Neural progenitor cell (in vitro differentiated cells): ENCODE data around the gene KDM2B. TPM values are rescaled to one million over a fixed set of nuclear protein-coding genes. Genes with fewer than 3 reads are reported as not detected.

Experiments used
- DNase-seq: peaks from one replicate; pipeline ENCODE4 v3.0.0-alpha.2; 2016; ENCODE audit warnings: low spot score
- H2AFZ ChIP-seq: fragments of 200-600 bp; sonication (generic); replicated peaks from 2 replicates; pipeline ENCODE4 v1.6.1; 2016; ENCODE audit warnings: antibody characterized with exemption
- H3F3A ChIP-seq: fragments of 200-600 bp; sonication (generic); 2 replicates; pipeline ENCODE4 v1.6.1; 2016; ENCODE audit warnings: antibody characterized with exemption, low read depth
- H3K27ac ChIP-seq: fragments of 200-600 bp; sonication (generic); 2 replicates; pipeline ENCODE4 v1.5.1; 2016; ENCODE audit warnings: mild to moderate bottlenecking
- H3K27me3 ChIP-seq: fragments of 200-600 bp; sonication (generic); 2 replicates; pipeline ENCODE4 v1.6.1; 2016; ENCODE audit warnings: mild to moderate bottlenecking, moderate library complexity
- H3K36me3 ChIP-seq: fragments of 200-600 bp; sonication (generic); 2 replicates; pipeline ENCODE4 v1.5.1; 2016
- H3K4me1 ChIP-seq: fragments of 200-600 bp; sonication (generic); 2 replicates; pipeline ENCODE4 v1.6.1; 2016; ENCODE audit warnings: mixed run types
- H3K4me2 ChIP-seq: fragments of 200-600 bp; sonication (generic); 2 replicates; pipeline ENCODE4 v1.6.1; 2016
- H3K4me3 ChIP-seq: fragments of 200-600 bp; sonication (generic); 2 replicates; pipeline ENCODE4 v1.5.1; 2016
- H3K79me2 ChIP-seq: fragments of 200-600 bp; sonication (generic); 2 replicates; pipeline ENCODE4 v1.6.1; 2016; ENCODE audit warnings: low read depth
- H3K9ac ChIP-seq: fragments of 200-600 bp; sonication (generic); 2 replicates; pipeline ENCODE4 v1.6.1; 2016
- H3K9me3 ChIP-seq: fragments of 200-600 bp; sonication (generic); 2 replicates; pipeline ENCODE4 v1.5.1; 2016; ENCODE audit warnings: low read depth
- H4K20me1 ChIP-seq: fragments of 200-600 bp; sonication (generic); 2 replicates; pipeline ENCODE4 v1.6.1; 2016; ENCODE audit warnings: low read depth
- H3K27ac Mint-ChIP-seq: 3 replicates; pipeline ENCODE4 v1.8.0; 2021; ENCODE audit warnings: mixed read lengths
- H3K27me3 Mint-ChIP-seq: 2 replicates; pipeline ENCODE4 v1.8.0; 2022; ENCODE audit warnings: low read depth, mild to moderate bottlenecking, inconsistent platforms, moderate library complexity, mixed read lengths; ENCODE audit not compliant: insufficient read depth
- H3K36me3 Mint-ChIP-seq: 3 replicates; pipeline ENCODE4 v1.8.0; 2021; ENCODE audit warnings: mixed read lengths
- H3K4me1 Mint-ChIP-seq: 3 replicates; pipeline ENCODE4 v1.8.0; 2021; ENCODE audit warnings: mixed read lengths
- H3K4me3 Mint-ChIP-seq: 3 replicates; pipeline ENCODE4 v1.8.0; 2021; ENCODE audit warnings: mild to moderate bottlenecking, moderate library complexity, mixed read lengths
- H3K9me3 Mint-ChIP-seq: 3 replicates; pipeline ENCODE4 v1.8.0; 2020; ENCODE audit warnings: mixed read lengths
- EZH2 ChIP-seq: fragments of 200-600 bp; sonication (generic); IDR thresholded peaks from 2 replicates; pipeline ENCODE4 v1.6.1; 2017; ENCODE audit warnings: antibody characterized with exemption, mild to moderate bottlenecking, moderate library complexity
- EZH2phosphoT487 ChIP-seq: fragments of 200-600 bp; sonication (generic); IDR thresholded peaks from 2 replicates; pipeline ENCODE4 v1.6.1; 2017; ENCODE audit warnings: antibody characterized with exemption
- total RNA-seq: library from RNA; depleted of rRNA; stranded (reverse); fragments of >200 nt; gene quantifications from 2 replicates; pipeline ENCODE4 v1.2.3, GENCODE V29; 2015; ENCODE audit warnings: low replicate concordance
- TF ChIP-seq, protein P1 (sequence below): fragments of 200-600 bp; sonication (generic); IDR thresholded peaks from 2 replicates; pipeline ENCODE4 v1.5.1; 2017; ENCODE audit warnings: antibody characterized with exemption, mild to moderate bottlenecking

The KDM2B gene
- total RNA-seq, 1 donor from 2014 or later, result 85.3 TPM

DNA sequence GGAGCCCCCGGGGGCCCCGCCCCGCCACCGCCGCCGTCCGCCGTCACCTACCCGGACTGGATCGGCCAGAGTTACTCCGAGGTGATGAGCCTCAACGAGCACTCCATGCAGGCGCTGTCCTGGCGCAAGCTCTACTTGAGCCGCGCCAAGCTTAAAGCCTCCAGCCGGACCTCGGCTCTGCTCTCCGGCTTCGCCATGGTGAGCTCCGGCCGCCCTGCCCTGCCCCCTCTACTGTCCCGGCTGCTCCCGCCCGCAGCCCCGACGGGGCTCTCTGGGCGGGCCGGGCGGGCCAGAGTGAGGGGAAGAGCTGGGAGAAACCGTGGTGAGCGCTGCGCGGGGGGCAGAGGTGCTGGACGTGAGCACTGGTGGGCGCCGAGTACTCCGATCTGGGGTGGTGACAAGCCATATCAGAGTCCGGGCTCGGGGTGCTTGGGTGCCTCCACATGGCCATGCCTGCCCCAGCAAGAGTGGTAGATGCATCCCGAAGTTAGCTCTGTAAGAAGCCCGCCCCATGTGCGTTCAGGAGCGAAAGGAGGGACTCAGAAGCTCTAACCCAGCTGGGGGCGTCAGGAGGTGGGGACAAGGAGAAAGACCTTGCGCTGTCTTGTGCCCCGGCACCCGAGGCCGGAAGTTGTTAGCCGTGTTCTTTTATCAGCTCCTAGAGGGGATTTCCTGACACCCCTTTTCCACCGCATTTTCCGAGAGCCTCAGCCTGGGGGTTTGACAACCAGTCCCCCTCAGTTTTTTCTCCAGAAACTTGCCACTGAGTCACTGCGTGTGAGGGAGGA is 46.2 kb upstream of the KDM2B start:
- peak overlapping the region; percentile 91 for H3K4me3 Mint-ChIP-seq
- Histone ChIP-seq H3K4me3 (peak overlapping the region; percentile 95), H3K9me3 (no peaks in the 10 kb centered on the region), H4K20me1 (peaks cover 52% of the 10 kb centered on the region), H3K79me2 (peaks cover 53% of the 10 kb centered on the region), H3K27me3 (no peaks in the 10 kb centered on the region), H3K36me3 (no peaks in the 10 kb centered on the region), H3K9ac (peak overlapping the region; percentile 47), H2AFZ (peak overlapping the region; percentile 51), H3K4me2 (peak overlapping the region; percentile 80), H3K4me1 (peaks cover 26% of the 10 kb centered on the region), H3K27ac (peak overlapping the region; percentile 70), H3F3A (peaks cover 36% of the 10 kb centered on the region)
- H3K27ac Mint-ChIP-seq, result no peak overlapping the region
- peak; percentile 84 for DNase-seq
- peaks cover 42% of the 10 kb centered on the region for H3K4me1 Mint-ChIP-seq
- H3K27me3 Mint-ChIP-seq, result peaks cover 16% of the 10 kb centered on the region
- peaks cover 9% of the 10 kb centered on the region for H3K36me3 Mint-ChIP-seq
- H3K9me3 Mint-ChIP-seq, result no peaks in the 10 kb centered on the region
- no peak for TF ChIP-seq EZH2
- no peak for TF ChIP-seq EZH2phosphoT487
- TF ChIP-seq, protein P1, sequence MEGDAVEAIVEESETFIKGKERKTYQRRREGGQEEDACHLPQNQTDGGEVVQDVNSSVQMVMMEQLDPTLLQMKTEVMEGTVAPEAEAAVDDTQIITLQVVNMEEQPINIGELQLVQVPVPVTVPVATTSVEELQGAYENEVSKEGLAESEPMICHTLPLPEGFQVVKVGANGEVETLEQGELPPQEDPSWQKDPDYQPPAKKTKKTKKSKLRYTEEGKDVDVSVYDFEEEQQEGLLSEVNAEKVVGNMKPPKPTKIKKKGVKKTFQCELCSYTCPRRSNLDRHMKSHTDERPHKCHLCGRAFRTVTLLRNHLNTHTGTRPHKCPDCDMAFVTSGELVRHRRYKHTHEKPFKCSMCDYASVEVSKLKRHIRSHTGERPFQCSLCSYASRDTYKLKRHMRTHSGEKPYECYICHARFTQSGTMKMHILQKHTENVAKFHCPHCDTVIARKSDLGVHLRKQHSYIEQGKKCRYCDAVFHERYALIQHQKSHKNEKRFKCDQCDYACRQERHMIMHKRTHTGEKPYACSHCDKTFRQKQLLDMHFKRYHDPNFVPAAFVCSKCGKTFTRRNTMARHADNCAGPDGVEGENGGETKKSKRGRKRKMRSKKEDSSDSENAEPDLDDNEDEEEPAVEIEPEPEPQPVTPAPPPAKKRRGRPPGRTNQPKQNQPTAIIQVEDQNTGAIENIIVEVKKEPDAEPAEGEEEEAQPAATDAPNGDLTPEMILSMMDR, result no peak

DNA sequence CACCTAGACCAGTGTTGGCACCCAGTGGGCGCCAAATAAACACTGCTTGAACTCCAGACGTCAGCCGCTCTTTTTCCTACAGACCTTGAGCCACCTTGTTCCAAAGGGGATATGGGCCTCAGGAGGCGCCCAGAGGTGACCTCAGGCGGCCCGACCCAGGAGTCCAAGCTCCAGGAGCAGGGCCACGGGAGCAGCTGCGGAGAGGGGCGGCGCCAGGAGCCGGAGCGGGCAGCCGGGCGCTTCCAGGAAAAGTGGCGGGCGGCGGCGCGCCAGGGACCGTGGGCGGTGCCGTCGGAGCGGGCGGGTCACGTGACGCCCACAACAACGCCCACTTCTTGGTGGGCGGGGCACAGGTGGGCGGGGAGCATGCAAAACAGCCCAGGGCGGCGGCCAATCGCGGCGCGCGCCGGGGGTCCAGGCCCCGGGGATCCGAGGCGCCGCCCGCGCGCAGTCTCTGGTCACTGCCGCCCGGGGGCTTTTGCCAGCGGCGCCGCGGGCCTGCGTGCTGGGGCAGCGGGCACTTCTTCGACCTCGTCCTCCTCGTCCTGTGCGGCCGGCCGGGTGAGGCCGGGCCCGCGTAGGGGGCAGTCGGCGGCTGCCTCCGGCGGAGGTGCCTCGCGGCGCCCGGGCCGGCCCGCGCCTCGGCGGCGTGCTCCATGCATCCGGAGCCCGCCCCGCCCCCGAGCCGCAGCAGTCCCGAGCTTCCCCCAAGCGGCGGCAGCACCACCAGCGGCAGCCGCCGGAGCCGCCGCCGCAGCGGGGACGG is 45.4 kb upstream of the KDM2B start, which contains the start of gene ORAI1:
Gene ORAI1, plus strand, starts transcription at position 444 of the 766 bp plus-strand sequence.
- no peak within 1 kb of the TSS for H3K27ac Mint-ChIP-seq
- peaks cover 44% of the 10 kb centered on the region for H4K20me1 ChIP-seq
- H3K9me3 Mint-ChIP-seq, result no peaks in the 10 kb centered on the region

DNA sequence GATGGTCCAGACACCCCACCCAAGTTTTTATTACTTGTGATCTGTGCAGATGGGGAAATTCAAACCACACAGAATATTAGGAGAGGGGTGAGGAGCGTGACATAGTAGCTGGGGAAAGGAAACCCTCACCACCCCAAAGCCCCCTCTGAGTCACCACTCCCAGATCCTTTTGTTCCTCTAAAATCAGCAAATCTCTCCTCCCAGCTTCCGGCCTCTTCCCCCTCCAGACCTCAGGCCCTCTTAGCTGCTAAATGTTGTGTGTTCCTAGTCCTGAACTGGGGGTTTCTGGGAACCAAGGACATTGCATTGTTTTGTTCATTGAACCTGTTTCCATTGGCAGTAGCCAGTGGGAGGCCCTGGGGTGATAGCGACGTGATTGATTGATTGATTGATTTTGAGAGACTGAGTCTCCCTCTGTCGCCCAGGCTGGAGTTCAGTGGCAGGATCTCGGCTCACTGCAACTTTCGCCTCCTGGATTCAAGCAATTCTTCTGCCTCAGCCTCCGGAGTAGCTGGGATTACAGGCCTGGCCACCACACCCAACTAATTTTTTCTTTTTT is 39.6 kb upstream of the KDM2B start:
- Histone ChIP-seq H3K79me2 (no peaks in the 10 kb centered on the region), H3K27ac (peak overlapping the region; percentile 78), H3K27me3 (no peaks in the 10 kb centered on the region), H3K9ac (no peak overlapping the region), H3K4me3 (no peak overlapping the region), H2AFZ (peak overlapping the region; percentile 85), H3K4me2 (peak overlapping the region; percentile 35), H3K9me3 (no peaks in the 10 kb centered on the region), H3K36me3 (no peaks in the 10 kb centered on the region), H4K20me1 (no peaks in the 10 kb centered on the region), H3K4me1 (peaks cover 17% of the 10 kb centered on the region), H3F3A (peaks cover 25% of the 10 kb centered on the region)
- H3K27ac Mint-ChIP-seq, result peak overlapping the region; percentile 88
- no peaks in the 10 kb centered on the region for H3K9me3 Mint-ChIP-seq
- no peak overlapping the region for H3K4me3 Mint-ChIP-seq
- H3K36me3 Mint-ChIP-seq, result no peaks in the 10 kb centered on the region
- H3K27me3 Mint-ChIP-seq, result peaks cover 2% of the 10 kb centered on the region
- peaks cover 28% of the 10 kb centered on the region for H3K4me1 Mint-ChIP-seq
- TF ChIP-seq, protein P1, result no peak
- TF ChIP-seq EZH2 (no peak), EZH2phosphoT487 (no peak)
- DNase-seq, result peak; percentile 40

More for the DNA sequence above, 45.4 kb upstream of the KDM2B start, which contains the start of gene ORAI1:
- Mint-ChIP-seq H3K4me3 (peak within 1 kb of the TSS; percentile 91), H3K36me3 (peaks cover 6% of the 10 kb centered on the region), H3K4me1 (peaks cover 38% of the 10 kb centered on the region), H3K27me3 (peaks cover 13% of the 10 kb centered on the region)
- Histone ChIP-seq H3K27me3 (no peaks in the 10 kb centered on the region), H2AFZ (peak within 1 kb of the TSS; percentile 83), H3K4me3 (peak within 1 kb of the TSS; percentile 95), H3K79me2 (peaks cover 46% of the 10 kb centered on the region), H3K36me3 (no peaks in the 10 kb centered on the region), H3K9ac (peak within 1 kb of the TSS; percentile 47), H3K9me3 (no peaks in the 10 kb centered on the region), H3K4me2 (peak within 1 kb of the TSS; percentile 80), H3K4me1 (peaks cover 24% of the 10 kb centered on the region), H3K27ac (peak within 1 kb of the TSS; percentile 70), H3F3A (peaks cover 30% of the 10 kb centered on the region)
- peak; percentile 98 for DNase-seq
- TF ChIP-seq EZH2phosphoT487, result no peak
- TF ChIP-seq EZH2, result no peak
- TF ChIP-seq, protein P1, result no peak
